SK-N-MC (cell line): Measurements from ENCODE around the gene DPAGT1.
"Not testable (repeated sequence)": the region's sequence is repeated elsewhere in the genome, so short reads cannot be mapped to it uniquely, and the experiment has no call there.

ENCODE experiments used
- DNase-seq: peaks from one replicate; pipeline ENCODE4 v3.0.0-alpha.2; 2011; ENCODE audit warnings: low read depth, low spot score
- H3K27ac ChIP-seq: fragments of 200-600 bp; sonication (generic); 2 replicates; pipeline ENCODE4 v1.5.1; 2016; ENCODE audit warnings: mixed run types
- H3K36me3 ChIP-seq: fragments of 200-600 bp; sonication (generic); 2 replicates; pipeline ENCODE4 v1.6.1; 2017; ENCODE audit warnings: antibody characterized with exemption, low read length, mixed read lengths; ENCODE audit not compliant: insufficient read depth
- H3K4me3 ChIP-seq: fragments of 200-600 bp; sonication (generic); 2 replicates; pipeline ENCODE4 v1.5.1; 2016
- H3K9ac ChIP-seq: fragments of 200-600 bp; sonication (generic); 2 replicates; pipeline ENCODE4 v1.8.0; 2017; ENCODE audit warnings: mixed run types, mixed read lengths; ENCODE audit not compliant: insufficient read length
- H3K9me3 ChIP-seq: fragments of 200-600 bp; sonication (generic); 2 replicates; pipeline ENCODE4 v1.6.1; 2017; ENCODE audit warnings: low read depth, mild to moderate bottlenecking, antibody characterized with exemption, low read length, moderate library complexity, mixed read lengths
- EZH2 ChIP-seq: fragments of 200-600 bp; sonication (generic); IDR thresholded peaks from one replicate; pipeline ENCODE4 v1.6.1; 2017; ENCODE audit warnings: antibody characterized with exemption
- FOXP2 ChIP-seq: optimal IDR thresholded peaks from 2 replicates; pipeline ENCODE3; 2011; ENCODE audit warnings: mild to moderate bottlenecking, moderate library complexity; ENCODE audit not compliant: insufficient read depth; ENCODE audit errors: extremely low read length, control extremely low read depth
- POLR2AphosphoS5 ChIP-seq: IDR thresholded peaks from 2 replicates; pipeline ENCODE4 v1.6.1; 2012; ENCODE audit warnings: mild to moderate bottlenecking, low read depth, low read length, borderline replicate concordance

DPAGT1 gene

GRCh38 chr11:119111361-119111925 is 9.8 kb upstream of the DPAGT1 start:
- Histone ChIP-seq H3K27ac (no peak overlapping the region), H3K36me3 (peaks cover 25% of the 10 kb centered on the region), H3K4me3 (no peak overlapping the region), H3K9me3 (no peaks in the 10 kb centered on the region), H3K9ac (no peak overlapping the region)
- no peak for TF ChIP-seq EZH2
- no peak for TF ChIP-seq POLR2AphosphoS5
- no peak for TF ChIP-seq FOXP2
- no peak for DNase-seq

GRCh38 chr11:119110439-119110838 is 8.8 kb upstream of the DPAGT1 start:
- Histone ChIP-seq H3K36me3 (peaks cover 19% of the 10 kb centered on the region), H3K9ac (no peak overlapping the region)
- TF ChIP-seq POLR2AphosphoS5 (no peak), EZH2 (no peak), FOXP2 (no peak)

GRCh38 chr11:119109843-119110242 is 8.2 kb upstream of the DPAGT1 start:
- DNase-seq = no peak
- H3K9me3 ChIP-seq = no peaks in the 10 kb centered on the region
- no peak overlapping the region for H3K4me3 ChIP-seq
- TF ChIP-seq FOXP2 (no peak), POLR2AphosphoS5 (no peak), EZH2 (no peak)
- no peak overlapping the region for H3K27ac ChIP-seq
- H3K36me3 ChIP-seq = peaks cover 16% of the 10 kb centered on the region
- H3K9ac ChIP-seq = no peak overlapping the region

More at GRCh38 chr11:119110439-119110838, 8.8 kb upstream of the DPAGT1 start:
- Histone ChIP-seq H3K4me3 (no peak overlapping the region), H3K9me3 (no peaks in the 10 kb centered on the region), H3K27ac (no peak overlapping the region)
- no peak for DNase-seq

- DNase-seq = no peak
- Histone ChIP-seq H3K9ac (no peak overlapping the region), H3K36me3 (peaks cover 16% of the 10 kb centered on the region), H3K4me3 (peak overlapping the region; percentile 92), H3K9me3 (no peaks in the 10 kb centered on the region), H3K27ac (no peak overlapping the region)
- TF ChIP-seq EZH2 (no peak), POLR2AphosphoS5 (no peak), FOXP2 (no peak)
These were observed 7.2 kb upstream of the DPAGT1 start for GRCh38 chr11:119108857-119109221.

GRCh38 chr11:119108146-119108856 is 6.6 kb upstream of the DPAGT1 start:
- Histone ChIP-seq H3K36me3 (peaks cover 16% of the 10 kb centered on the region), H3K9ac (peak overlapping the region; percentile 75), H3K4me3 (peak overlapping the region; percentile 92), H3K9me3 (no peaks in the 10 kb centered on the region), H3K27ac (no peak overlapping the region; the same call in 1 of the 2 replicates)
- no peak for TF ChIP-seq EZH2
- no peak for DNase-seq

GRCh38 chr11:119107538-119108145 is 6.0 kb upstream of the DPAGT1 start:
- H3K4me3 ChIP-seq = peak overlapping the region; percentile 92
- peak overlapping the region; percentile 75 for H3K9ac ChIP-seq
- no peaks in the 10 kb centered on the region for H3K9me3 ChIP-seq
- H3K27ac ChIP-seq = no peak overlapping the region; the same call in 1 of the 2 replicates
- no peak for TF ChIP-seq FOXP2
- no peak for TF ChIP-seq POLR2AphosphoS5
- TF ChIP-seq EZH2 = no peak
- DNase-seq = no peak
- peaks cover 13% of the 10 kb centered on the region for H3K36me3 ChIP-seq

GRCh38 chr11:119106564-119107537 is 5.2 kb upstream of the DPAGT1 start, which contains the start of gene C2CD2L:
Gene C2CD2L (plus strand): TSS chr11:119107344. CDS start chr11:119107742, 398 bp downstream.
- H3K36me3 ChIP-seq = peaks cover 10% of the 10 kb centered on the region
- no peaks in the 10 kb centered on the region for H3K9me3 ChIP-seq
- TF ChIP-seq FOXP2 (no peak), POLR2AphosphoS5 (peak; percentile 75)
- H3K4me3 ChIP-seq = peak within 1 kb of the TSS; percentile 92
- DNase-seq = no peak
- peak within 1 kb of the TSS; percentile 81 for H3K27ac ChIP-seq
- peak within 1 kb of the TSS; percentile 75 for H3K9ac ChIP-seq

GRCh38 chr11:119103793-119104192 is 2.1 kb upstream of the DPAGT1 start:
- H3K27ac ChIP-seq = no peak overlapping the region
- no peak for TF ChIP-seq EZH2
- no peak for TF ChIP-seq POLR2AphosphoS5
- TF ChIP-seq FOXP2 = no peak
- H3K4me3 ChIP-seq = no peak overlapping the region
- no peaks in the 10 kb centered on the region for H3K9me3 ChIP-seq
- no peak for DNase-seq
- peaks cover 5% of the 10 kb centered on the region; the same call in 1 of the 2 replicates for H3K36me3 ChIP-seq
- H3K9ac ChIP-seq = no peak overlapping the region

GRCh38 chr11:119103161-119103664 is 1.6 kb upstream of the DPAGT1 start:
- Histone ChIP-seq H3K36me3 (peaks cover 10% of the 10 kb centered on the region), H3K27ac (peak overlapping the region; percentile 100; the same call in 1 of the 2 replicates)
- not testable (repeated sequence) for DNase-seq, H3K4me3 ChIP-seq, H3K9me3 ChIP-seq, H3K9ac ChIP-seq
